ENCODE data around the gene TLR7.

The TLR7 gene

DNA sequence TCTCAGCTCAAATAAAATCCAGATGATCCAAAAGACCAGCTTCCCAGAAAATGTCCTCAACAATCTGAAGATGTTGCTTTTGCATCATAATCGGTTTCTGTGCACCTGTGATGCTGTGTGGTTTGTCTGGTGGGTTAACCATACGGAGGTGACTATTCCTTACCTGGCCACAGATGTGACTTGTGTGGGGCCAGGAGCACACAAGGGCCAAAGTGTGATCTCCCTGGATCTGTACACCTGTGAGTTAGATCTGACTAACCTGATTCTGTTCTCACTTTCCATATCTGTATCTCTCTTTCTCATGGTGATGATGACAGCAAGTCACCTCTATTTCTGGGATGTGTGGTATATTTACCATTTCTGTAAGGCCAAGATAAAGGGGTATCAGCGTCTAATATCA is 20.9 kb downstream of the TLR7 start:
- no peak for DNase-seq (ENCODE audit: low spot score)
- no peak for TF ChIP-seq CTCF (IDR thresholded peaks at IDR 0.05; ENCODE audit: extremely low read depth, missing control alignments)

GRCh38 chrX:12890467-12890866 is 23.6 kb downstream of the TLR7 start:
- DNase-seq (ENCODE audit: low spot score), result peak; percentile 29
- TF ChIP-seq CTCF (IDR thresholded peaks at IDR 0.05; ENCODE audit: extremely low read depth, missing control alignments), result no peak

DNA sequence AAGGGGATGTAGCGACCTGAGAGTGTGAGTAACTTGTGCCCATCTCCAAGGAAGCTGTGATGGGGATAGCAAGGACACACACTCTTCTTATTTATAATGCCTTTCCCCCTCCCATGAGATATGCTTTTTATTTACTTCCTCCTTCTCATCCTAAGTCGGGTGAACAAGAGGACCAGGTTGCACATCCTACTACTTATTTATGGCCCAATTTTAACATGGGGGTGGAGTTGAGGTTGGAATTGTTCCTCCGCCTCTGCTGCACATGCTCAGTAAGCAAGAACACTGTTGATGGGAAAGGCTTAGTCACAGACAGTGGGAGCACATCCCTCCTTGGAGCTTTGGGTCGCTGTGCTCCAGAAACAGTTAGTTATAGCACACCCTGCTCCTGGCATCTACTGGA is 24.3 kb downstream of the TLR7 start:
- no peak for TF ChIP-seq CTCF (IDR thresholded peaks at IDR 0.05; ENCODE audit: extremely low read depth, missing control alignments)
- no peak for DNase-seq (ENCODE audit: low spot score)

- peak; percentile 20 for DNase-seq (ENCODE audit: low spot score)
- no peak for TF ChIP-seq CTCF (IDR thresholded peaks at IDR 0.05; ENCODE audit: extremely low read depth, missing control alignments)
These were observed 25.1 kb downstream of the TLR7 start for GRCh38 chrX:12891915-12892506.

GRCh38 chrX:12892716-12893115 is 25.8 kb downstream of the TLR7 start:
- DNase-seq (ENCODE audit: low spot score), result no peak

GRCh38 chrX:12894074-12895030 is 27.5 kb downstream of the TLR7 start:
- peak; percentile 35 for DNase-seq (ENCODE audit: low spot score)

More at GRCh38 chrX:12892716-12893115, 25.8 kb downstream of the TLR7 start:
- TF ChIP-seq CTCF (IDR thresholded peaks at IDR 0.05; ENCODE audit: extremely low read depth, missing control alignments), result no peak

More at GRCh38 chrX:12894074-12895030, 27.5 kb downstream of the TLR7 start:
- TF ChIP-seq CTCF (IDR thresholded peaks at IDR 0.05; ENCODE audit: extremely low read depth, missing control alignments), result peak; percentile 41
